Measurements from ENCODE around the gene DAPK1. TPM values are rescaled to one million over a fixed set of nuclear protein-coding genes. Genes with fewer than 3 reads are reported as not detected.

Gene DAPK1
- total and polyA plus RNA-seq, 10 of the 15 experiments (the other 5 are each of a cell fraction or from before 2014, with no cell fraction given) = 8.2 to 94.7 (median 51.6) TPM

- SMC1A ChIA-PET (ENCODE audit: uncharacterized antibody, unreplicated experiment) = interaction anchor here (1.9 kb wide), 1 partner anchor 8 kb away, joined by 5 read pairs; no protein-coding TSS in a partner anchor
- Histone ChIP-seq H3K27ac (ENCODE audit: control insufficient read depth, insufficient read depth) (no peak overlapping the region), H3K9me3 (replicated peaks; ENCODE audit: control insufficient read depth, insufficient read depth, low read length) (no peaks in the 10 kb centered on the region; the same call in 2 of the 3 replicates), H2AFZ (ENCODE audit: control insufficient read depth, low read depth, low read length) (no peak overlapping the region), H3K4me2 (ENCODE audit: control insufficient read depth, insufficient read depth) (no peak overlapping the region), H4K20me1 (ENCODE audit: control insufficient read depth, insufficient read depth) (no peaks in the 10 kb centered on the region), H3K4me3 (no peak overlapping the region), H3K4me1 (ENCODE audit: control insufficient read depth, insufficient read depth, low read length) (no peaks in the 10 kb centered on the region), H3K36me3 (ENCODE audit: control insufficient read depth in 2 of 2, insufficient read depth in 2 of 2, low read length in 1 of 2) (peaks cover 1 to 12% of the 10 kb centered on the region in 2 experiments; a peak in 3 of 4 replicates), H3K9ac (ENCODE audit: control insufficient read depth, insufficient read depth, low read length) (no peak overlapping the region), H3K27me3 (replicated peaks in 1 of 2; ENCODE audit: control insufficient read depth in 2 of 2, insufficient read depth in 2 of 2, low read length in 1 of 2) (no peaks in the 10 kb centered on the region), H3K79me2 (ENCODE audit: control insufficient read depth, insufficient read depth, low read length) (no peaks in the 10 kb centered on the region)
- ATAC-seq = no peak
- in situ Hi-C loops (cut with MboI) = no loop called here
- POLR2A ChIA-PET = no interaction called here
- intact Hi-C loops (cut with micrococcal nuclease; ENCODE audit: unreplicated experiment) = loop anchor here (2.0 kb wide), 1 partner anchor 127 kb away; no protein-coding TSS in a partner anchor
- BruUV-seq (replicated peaks) = no TSS peak
- no peak for TF ChIP-seq ZNF24 (IDR thresholded peaks at IDR 0.05)
- TF ChIP-seq, protein P1, sequence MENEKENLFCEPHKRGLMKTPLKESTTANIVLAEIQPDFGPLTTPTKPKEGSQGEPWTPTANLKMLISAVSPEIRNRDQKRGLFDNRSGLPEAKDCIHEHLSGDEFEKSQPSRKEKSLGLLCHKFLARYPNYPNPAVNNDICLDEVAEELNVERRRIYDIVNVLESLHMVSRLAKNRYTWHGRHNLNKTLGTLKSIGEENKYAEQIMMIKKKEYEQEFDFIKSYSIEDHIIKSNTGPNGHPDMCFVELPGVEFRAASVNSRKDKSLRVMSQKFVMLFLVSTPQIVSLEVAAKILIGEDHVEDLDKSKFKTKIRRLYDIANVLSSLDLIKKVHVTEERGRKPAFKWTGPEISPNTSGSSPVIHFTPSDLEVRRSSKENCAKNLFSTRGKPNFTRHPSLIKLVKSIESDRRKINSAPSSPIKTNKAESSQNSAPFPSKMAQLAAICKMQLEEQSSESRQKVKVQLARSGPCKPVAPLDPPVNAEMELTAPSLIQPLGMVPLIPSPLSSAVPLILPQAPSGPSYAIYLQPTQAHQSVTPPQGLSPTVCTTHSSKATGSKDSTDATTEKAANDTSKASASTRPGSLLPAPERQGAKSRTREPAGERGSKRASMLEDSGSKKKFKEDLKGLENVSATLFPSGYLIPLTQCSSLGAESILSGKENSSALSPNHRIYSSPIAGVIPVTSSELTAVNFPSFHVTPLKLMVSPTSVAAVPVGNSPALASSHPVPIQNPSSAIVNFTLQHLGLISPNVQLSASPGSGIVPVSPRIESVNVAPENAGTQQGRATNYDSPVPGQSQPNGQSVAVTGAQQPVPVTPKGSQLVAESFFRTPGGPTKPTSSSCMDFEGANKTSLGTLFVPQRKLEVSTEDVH (IDR thresholded peaks at IDR 0.05; ENCODE audit: low read depth, partially characterized antibody) = no peak
- TF ChIP-seq TCF7 (IDR thresholded peaks at IDR 0.05; ENCODE audit: borderline replicate concordance) = no peak
- TF ChIP-seq BCL3 (IDR thresholded peaks at IDR 0.05; ENCODE audit: borderline replicate concordance, insufficient read depth, low read depth, low read length, poor library complexity, severe bottlenecking) = no peak
- TF ChIP-seq, protein P2, sequence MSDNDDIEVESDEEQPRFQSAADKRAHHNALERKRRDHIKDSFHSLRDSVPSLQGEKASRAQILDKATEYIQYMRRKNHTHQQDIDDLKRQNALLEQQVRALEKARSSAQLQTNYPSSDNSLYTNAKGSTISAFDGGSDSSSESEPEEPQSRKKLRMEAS (IDR thresholded peaks at IDR 0.05; ENCODE audit: low read depth, low read length) = no peak
- TF ChIP-seq ZSCAN29 (IDR thresholded peaks at IDR 0.05) = no peak
- TF ChIP-seq NR2C1 (IDR thresholded peaks at IDR 0.05) = no peak
- TF ChIP-seq RFX5 (IDR thresholded peaks at IDR 0.05; ENCODE audit: low read depth, low read length) = no peak
- no peak for TF ChIP-seq STAT3 (IDR thresholded peaks at IDR 0.05; ENCODE audit: low read depth, low read length)
- TF ChIP-seq ZBED1 (IDR thresholded peaks at IDR 0.05; ENCODE audit: borderline replicate concordance) = no peak
- TF ChIP-seq TBL1XR1 (IDR thresholded peaks at IDR 0.05; ENCODE audit: low read depth, low read length) = no peak
- no peak for TF ChIP-seq NFIC (IDR thresholded peaks at IDR 0.05; ENCODE audit: low read depth, low read length)
- no peak for TF ChIP-seq ZBTB40 (IDR thresholded peaks at IDR 0.05; ENCODE audit: borderline replicate concordance)
- TF ChIP-seq SMC3 (IDR thresholded peaks at IDR 0.05; ENCODE audit: borderline replicate concordance, low read length) = no peak
- no peak for TF ChIP-seq PAX5 (IDR thresholded peaks at IDR 0.05; ENCODE audit: borderline replicate concordance, low read depth, low read length)
- no peak for FAIRE-seq
- RAD21 ChIA-PET (ENCODE audit: unreplicated experiment) = interaction anchor here (1.1 kb wide), 1 partner anchor 351 kb away, joined by 3 read pairs; no protein-coding TSS in a partner anchor
- CTCF ChIA-PET = interaction anchor here (0.9 to 1.5 kb wide), 3 partner anchors 9 to 348 kb away, joined by 3 to 4 read pairs (median 4); no protein-coding TSS in a partner anchor
- no peak for DNase-seq (ENCODE audit: low read depth, low spot score)
- WGBS (ENCODE audit: insufficient coverage, insufficient replicate concordance, low lambda C conversion rate, missing lambda C conversion rate) = 27% methylated on average over 14 of the region's 14 CpGs
Measured at GRCh38 chr9:87685871-87686519, 188.3 kb downstream of the DAPK1 start.
